ENCODE measurements around the gene TMBIM4.
"Not testable (repeated sequence)": the region's sequence is repeated elsewhere in the genome, so short reads cannot be mapped to it uniquely, and the experiment has no call there.

The TMBIM4 gene

GRCh38 chr12:66169221-66170170, at the start of gene TMBIM4:
Gene TMBIM4, minus strand, starts transcription at chr12:66169996. Its CDS starts 45 bp downstream, at chr12:66169951.
- H3K4me1 ChIP-seq (ENCODE audit: insufficient read depth, poor library complexity, severe bottlenecking): peaks cover 8% of the 10 kb centered on the region
- DNase-seq (ENCODE audit: low spot score): peak; percentile 83
- H3K36me3 ChIP-seq (ENCODE audit: low read depth): peaks cover 17% of the 10 kb centered on the region
- H3K27ac ChIP-seq (ENCODE audit: poor library complexity, severe bottlenecking): peak within 1 kb of the TSS; percentile 90
- no peaks in the 10 kb centered on the region for H3K27me3 ChIP-seq (ENCODE audit: insufficient read depth, poor library complexity, severe bottlenecking)
- peak within 1 kb of the TSS; percentile 63 for H3K4me3 ChIP-seq (ENCODE audit: severe bottlenecking)
- H3K9me3 ChIP-seq (ENCODE audit: severe bottlenecking): peaks cover 2% of the 10 kb centered on the region
- TF ChIP-seq CTCF (IDR thresholded peaks at IDR 0.05; ENCODE audit: poor library complexity, severe bottlenecking): peak; percentile 70
- ATAC-seq (ENCODE audit: low read depth): peak; percentile 89

GRCh38 chr12:66217342-66217917, 47.6 kb upstream of the TMBIM4 start:
- no peak for TF ChIP-seq CTCF (IDR thresholded peaks at IDR 0.05; ENCODE audit: poor library complexity, severe bottlenecking)
- Histone ChIP-seq H3K36me3 (ENCODE audit: low read depth) (no peaks in the 10 kb centered on the region), H3K4me1 (ENCODE audit: insufficient read depth, poor library complexity, severe bottlenecking) (peaks cover 3% of the 10 kb centered on the region), H3K4me3 (ENCODE audit: severe bottlenecking) (no peak overlapping the region), H3K27ac (ENCODE audit: poor library complexity, severe bottlenecking) (no peak overlapping the region), H3K27me3 (ENCODE audit: insufficient read depth, poor library complexity, severe bottlenecking) (no peaks in the 10 kb centered on the region), H3K9me3 (ENCODE audit: severe bottlenecking) (no peaks in the 10 kb centered on the region)
- no peak for ATAC-seq (ENCODE audit: low read depth)
- no peak for DNase-seq (ENCODE audit: low spot score)

GRCh38 chr12:66213011-66213410, 43.2 kb upstream of the TMBIM4 start:
- H3K4me1 ChIP-seq (ENCODE audit: insufficient read depth, poor library complexity, severe bottlenecking); ATAC-seq (ENCODE audit: low read depth); H3K4me3 ChIP-seq (ENCODE audit: severe bottlenecking); H3K27me3 ChIP-seq (ENCODE audit: insufficient read depth, poor library complexity, severe bottlenecking); H3K27ac ChIP-seq (ENCODE audit: poor library complexity, severe bottlenecking); H3K36me3 ChIP-seq (ENCODE audit: low read depth); H3K9me3 ChIP-seq (ENCODE audit: severe bottlenecking); DNase-seq (ENCODE audit: low spot score): not testable (repeated sequence)

- not testable (repeated sequence) for ATAC-seq (ENCODE audit: low read depth); H3K4me3 ChIP-seq (ENCODE audit: severe bottlenecking); DNase-seq (ENCODE audit: low spot score); H3K4me1 ChIP-seq (ENCODE audit: insufficient read depth, poor library complexity, severe bottlenecking); H3K36me3 ChIP-seq (ENCODE audit: low read depth); H3K9me3 ChIP-seq (ENCODE audit: severe bottlenecking); H3K27me3 ChIP-seq (ENCODE audit: insufficient read depth, poor library complexity, severe bottlenecking); H3K27ac ChIP-seq (ENCODE audit: poor library complexity, severe bottlenecking)
These were observed 41.8 kb upstream of the TMBIM4 start for GRCh38 chr12:66211573-66211972.

GRCh38 chr12:66210840-66211239, 41.0 kb upstream of the TMBIM4 start:
- Histone ChIP-seq H3K27ac (ENCODE audit: poor library complexity, severe bottlenecking) (no peak overlapping the region), H3K4me1 (ENCODE audit: insufficient read depth, poor library complexity, severe bottlenecking) (peaks cover 4% of the 10 kb centered on the region), H3K9me3 (ENCODE audit: severe bottlenecking) (no peaks in the 10 kb centered on the region), H3K36me3 (ENCODE audit: low read depth) (no peaks in the 10 kb centered on the region), H3K4me3 (ENCODE audit: severe bottlenecking) (no peak overlapping the region), H3K27me3 (ENCODE audit: insufficient read depth, poor library complexity, severe bottlenecking) (no peaks in the 10 kb centered on the region)
- TF ChIP-seq CTCF (IDR thresholded peaks at IDR 0.05; ENCODE audit: poor library complexity, severe bottlenecking): no peak
- ATAC-seq (ENCODE audit: low read depth): no peak
- DNase-seq (ENCODE audit: low spot score): no peak
